ENCODE data around the gene KCNJ15. TPM values are rescaled to one million over a fixed set of nuclear protein-coding genes. Genes with fewer than 3 reads are reported as not detected.

Gene KCNJ15
- total RNA-seq, 1 experiment from 2014 or later: not detected

- Mint-ChIP-seq H3K36me3 (ENCODE audit: insufficient read depth, unreplicated experiment) (no peaks in the 10 kb centered on the region), H3K27me3 (ENCODE audit: insufficient read depth, unreplicated experiment) (peaks cover 12% of the 10 kb centered on the region), H3K27ac (ENCODE audit: unreplicated experiment) (no peak overlapping the region), H3K9me3 (ENCODE audit: unreplicated experiment) (no peaks in the 10 kb centered on the region), H3K4me1 (ENCODE audit: low read depth, unreplicated experiment) (no peaks in the 10 kb centered on the region), H3K4me3 (ENCODE audit: unreplicated experiment) (no peak overlapping the region)
- no peak for DNase-seq
- no peaks in the 10 kb centered on the region for H3K27me3 ChIP-seq (replicated peaks; ENCODE audit: control insufficient read depth, insufficient read depth, low read length)
- TF ChIP-seq CTCF (IDR thresholded peaks at IDR 0.05; ENCODE audit: insufficient read depth in 1 of 2, low read depth in 1 of 2, low read length in 1 of 2, severe bottlenecking in 1 of 2, unreplicated experiment in 1 of 2): no peak
- no peak overlapping the region for H3K4me3 ChIP-seq (ENCODE audit: low read depth, low read length)
- H3K4me1 ChIP-seq: no peaks in the 10 kb centered on the region
- intact Hi-C loops (cut with micrococcal nuclease; ENCODE audit: unreplicated experiment): no loop called here
- CTCF ChIA-PET: no interaction called here
- BruUV-seq (replicated peaks): no TSS peak
- no peaks in the 10 kb centered on the region for H3K9me3 ChIP-seq
- H3K36me3 ChIP-seq (ENCODE audit: control insufficient read depth, insufficient read depth, low read length): no peaks in the 10 kb centered on the region
- POLR2A ChIA-PET: no interaction called here
These were observed 94.6 kb downstream of the KCNJ15 start for GRCh38 chr21:38351176-38351959.

GRCh38 chr21:38351961-38352521, 95.2 kb downstream of the KCNJ15 start:
- Mint-ChIP-seq H3K4me1 (ENCODE audit: low read depth, unreplicated experiment) (no peaks in the 10 kb centered on the region), H3K27me3 (ENCODE audit: insufficient read depth, unreplicated experiment) (peaks cover 10% of the 10 kb centered on the region), H3K4me3 (ENCODE audit: unreplicated experiment) (no peak overlapping the region), H3K27ac (ENCODE audit: unreplicated experiment) (no peak overlapping the region), H3K9me3 (ENCODE audit: unreplicated experiment) (no peaks in the 10 kb centered on the region), H3K36me3 (ENCODE audit: insufficient read depth, unreplicated experiment) (no peaks in the 10 kb centered on the region)
- no TSS peak for BruUV-seq (replicated peaks)
- no peak for TF ChIP-seq CTCF (IDR thresholded peaks at IDR 0.05; ENCODE audit: insufficient read depth in 1 of 2, low read depth in 1 of 2, low read length in 1 of 2, severe bottlenecking in 1 of 2, unreplicated experiment in 1 of 2)
- H3K36me3 ChIP-seq (ENCODE audit: control insufficient read depth, insufficient read depth, low read length): no peaks in the 10 kb centered on the region
- no peak for DNase-seq
- H3K27me3 ChIP-seq (replicated peaks; ENCODE audit: control insufficient read depth, insufficient read depth, low read length): no peaks in the 10 kb centered on the region
- intact Hi-C loops (cut with micrococcal nuclease; ENCODE audit: unreplicated experiment): loop anchor here (1.0 kb wide), 2 partner anchors 133 to 193 kb away; no protein-coding TSS in a partner anchor
- ChIA-PET POLR2A (no interaction called here), CTCF (interaction anchor here (0.9 kb wide), 1 partner anchor 640 kb away, joined by 3 read pairs; no protein-coding TSS in a partner anchor)
- no peaks in the 10 kb centered on the region for H3K4me1 ChIP-seq
- H3K9me3 ChIP-seq: no peaks in the 10 kb centered on the region
- no peak overlapping the region for H3K4me3 ChIP-seq (ENCODE audit: low read depth, low read length)

- Mint-ChIP-seq H3K9me3 (ENCODE audit: unreplicated experiment) (no peaks in the 10 kb centered on the region), H3K27me3 (ENCODE audit: insufficient read depth, unreplicated experiment) (peaks cover 8% of the 10 kb centered on the region), H3K36me3 (ENCODE audit: insufficient read depth, unreplicated experiment) (no peaks in the 10 kb centered on the region), H3K4me1 (ENCODE audit: low read depth, unreplicated experiment) (no peaks in the 10 kb centered on the region), H3K4me3 (ENCODE audit: unreplicated experiment) (no peak overlapping the region), H3K27ac (ENCODE audit: unreplicated experiment) (no peak overlapping the region)
- Histone ChIP-seq H3K27me3 (replicated peaks; ENCODE audit: control insufficient read depth, insufficient read depth, low read length) (no peaks in the 10 kb centered on the region), H3K4me1 (no peaks in the 10 kb centered on the region), H3K36me3 (ENCODE audit: control insufficient read depth, insufficient read depth, low read length) (no peaks in the 10 kb centered on the region), H3K9me3 (no peaks in the 10 kb centered on the region), H3K4me3 (ENCODE audit: low read depth, low read length) (no peak overlapping the region)
- no TSS peak for BruUV-seq (replicated peaks)
- intact Hi-C loops (cut with micrococcal nuclease; ENCODE audit: unreplicated experiment): loop anchor here (1.0 kb wide), 2 partner anchors 133 to 193 kb away; no protein-coding TSS in a partner anchor
- DNase-seq: peak in 1 of 2 experiments; percentile 33
- CTCF ChIA-PET: interaction anchor here (0.9 to 1.1 kb wide), 2 partner anchors 182 to 641 kb away, joined by 3 read pairs; no protein-coding TSS in a partner anchor
- peak in 1 of 2 experiments; percentile 36 for TF ChIP-seq CTCF (IDR thresholded peaks at IDR 0.05; ENCODE audit: insufficient read depth in 1 of 2, low read depth in 1 of 2, low read length in 1 of 2, severe bottlenecking in 1 of 2, unreplicated experiment in 1 of 2)
- POLR2A ChIA-PET: no interaction called here
These were observed 95.9 kb downstream of the KCNJ15 start for GRCh38 chr21:38352536-38353219.
